ENCODE results near the gene MICU2. TPM values are rescaled to one million over a fixed set of nuclear protein-coding genes. Genes with fewer than 3 reads are reported as not detected.

The MICU2 gene
- total RNA-seq, 1 donor from 2014 or later, result 37.5 TPM

- DNase-seq (ENCODE audit: low spot score), result no peak
Observed at GRCh38 chr13:21486322-21486721, 117.6 kb downstream of the MICU2 start.

GRCh38 chr13:21483748-21484147 lies 120.2 kb downstream of the MICU2 start:
- no peak for DNase-seq (ENCODE audit: low spot score)

- DNase-seq (ENCODE audit: low spot score), result no peak
Observed at GRCh38 chr13:21481359-21481758, 122.6 kb downstream of the MICU2 start.

GRCh38 chr13:21478881-21479808 lies 124.8 kb downstream of the MICU2 start:
- DNase-seq (ENCODE audit: low spot score), result peak; percentile 58

GRCh38 chr13:21476893-21477472 lies 127.0 kb downstream of the MICU2 start:
- peak; percentile 86 for DNase-seq (ENCODE audit: low spot score)

- DNase-seq (ENCODE audit: low spot score), result no peak
Observed at GRCh38 chr13:21475115-21475514, 128.9 kb downstream of the MICU2 start.

- DNase-seq (ENCODE audit: low spot score), result no peak
Observed at GRCh38 chr13:21470785-21471184, 133.2 kb downstream of the MICU2 start.

GRCh38 chr13:21466527-21466926 lies 137.4 kb downstream of the MICU2 start:
- DNase-seq (ENCODE audit: low spot score), result no peak

GRCh38 chr13:21465710-21466160 lies 138.2 kb downstream of the MICU2 start:
- DNase-seq (ENCODE audit: low spot score), result peak; percentile 76

- no peak for DNase-seq (ENCODE audit: low spot score)
Observed at GRCh38 chr13:21463424-21463823, 140.5 kb downstream of the MICU2 start.

GRCh38 chr13:21461131-21461530 lies 142.8 kb downstream of the MICU2 start:
- no peak for DNase-seq (ENCODE audit: low spot score)

- peak; percentile 92 for DNase-seq (ENCODE audit: low spot score)
Observed at GRCh38 chr13:21458813-21459701, 144.9 kb downstream of the MICU2 start, which contains the start of gene ZDHHC20. Gene ZDHHC20 (minus strand): TSS chr13:21459303. CDS start chr13:21459171, 132 bp downstream.

- peak; percentile 72 for DNase-seq (ENCODE audit: low spot score)
Observed at GRCh38 chr13:21458451-21458812, 145.5 kb downstream of the MICU2 start.

GRCh38 chr13:21453387-21454081 lies 150.4 kb downstream of the MICU2 start:
- no peak for DNase-seq (ENCODE audit: low spot score)

- no peak for DNase-seq (ENCODE audit: low spot score)
Observed at GRCh38 chr13:21450936-21451335, 153.0 kb downstream of the MICU2 start.

GRCh38 chr13:21446656-21447055 lies 157.3 kb downstream of the MICU2 start:
- no peak for DNase-seq (ENCODE audit: low spot score)

- no peak for DNase-seq (ENCODE audit: low spot score)
Observed at GRCh38 chr13:21445759-21446158, 158.2 kb downstream of the MICU2 start.

GRCh38 chr13:21443171-21443570 lies 160.8 kb downstream of the MICU2 start:
- DNase-seq (ENCODE audit: low spot score), result no peak
